Measurements from ENCODE around the gene SMDT1.
"Not testable (repeated sequence)": the region's sequence is repeated elsewhere in the genome, so short reads cannot be mapped to it uniquely, and the experiment has no call there.

SMDT1 gene

GRCh38 chr22:42086051-42086450 lies 6.6 kb downstream of the SMDT1 start:
- Histone ChIP-seq H3K27ac (no peak overlapping the region), H3K4me3 (no peak overlapping the region)
- DNase-seq (ENCODE audit: low spot score), result no peak
- no peak for TF ChIP-seq CTCF (IDR thresholded peaks at IDR 0.05)

- peak; percentile 99 for DNase-seq (ENCODE audit: low spot score)
- peak; percentile 88 for TF ChIP-seq CTCF (IDR thresholded peaks at IDR 0.05)
- Histone ChIP-seq H3K4me3 (peak within 1 kb of the TSS; percentile 87), H3K27ac (peak within 1 kb of the TSS; percentile 85 to 96)
These were observed 11.3 kb downstream of the SMDT1 start, which contains the start of gene NDUFA6 for GRCh38 chr22:42090596-42091454. Gene NDUFA6, minus strand, starts transcription at chr22:42090772. Its CDS starts 28 bp downstream, at chr22:42090744.

- no peak for TF ChIP-seq CTCF (IDR thresholded peaks at IDR 0.05)
- H3K4me3 ChIP-seq, result peak overlapping the region; percentile 87
- peak overlapping the region; percentile 85 to 96 for H3K27ac ChIP-seq
- DNase-seq (ENCODE audit: low spot score), result peak; percentile 74
These were observed 11.9 kb downstream of the SMDT1 start for GRCh38 chr22:42091455-42091782.

GRCh38 chr22:42101199-42101598 lies 21.7 kb downstream of the SMDT1 start:
- no peak overlapping the region for H3K4me3 ChIP-seq
- TF ChIP-seq CTCF (IDR thresholded peaks at IDR 0.05), result no peak
- no peak overlapping the region for H3K27ac ChIP-seq
- no peak for DNase-seq (ENCODE audit: low spot score)

GRCh38 chr22:42104332-42104860 lies 24.9 kb downstream of the SMDT1 start:
- not testable (repeated sequence) for H3K4me3 ChIP-seq; H3K27ac ChIP-seq; DNase-seq (ENCODE audit: low spot score)

GRCh38 chr22:42108848-42109247 lies 29.3 kb downstream of the SMDT1 start:
- DNase-seq (ENCODE audit: low spot score), result no peak
- Histone ChIP-seq H3K27ac (no peak overlapping the region), H3K4me3 (no peak overlapping the region)
- no peak for TF ChIP-seq CTCF (IDR thresholded peaks at IDR 0.05)

GRCh38 chr22:42111798-42112197 lies 32.3 kb downstream of the SMDT1 start:
- TF ChIP-seq CTCF (IDR thresholded peaks at IDR 0.05), result no peak
- H3K27ac ChIP-seq, result no peak overlapping the region
- H3K4me3 ChIP-seq, result no peak overlapping the region
- no peak for DNase-seq (ENCODE audit: low spot score)

- H3K27ac ChIP-seq; H3K4me3 ChIP-seq; DNase-seq (ENCODE audit: low spot score): not testable (repeated sequence)
These were observed 33.3 kb downstream of the SMDT1 start for GRCh38 chr22:42112793-42113192.
